ENCODE measurements around the gene MCTP2.
"Not testable (repeated sequence)": the region's sequence is repeated elsewhere in the genome, so short reads cannot be mapped to it uniquely, and the experiment has no call there.

The MCTP2 gene

DNA sequence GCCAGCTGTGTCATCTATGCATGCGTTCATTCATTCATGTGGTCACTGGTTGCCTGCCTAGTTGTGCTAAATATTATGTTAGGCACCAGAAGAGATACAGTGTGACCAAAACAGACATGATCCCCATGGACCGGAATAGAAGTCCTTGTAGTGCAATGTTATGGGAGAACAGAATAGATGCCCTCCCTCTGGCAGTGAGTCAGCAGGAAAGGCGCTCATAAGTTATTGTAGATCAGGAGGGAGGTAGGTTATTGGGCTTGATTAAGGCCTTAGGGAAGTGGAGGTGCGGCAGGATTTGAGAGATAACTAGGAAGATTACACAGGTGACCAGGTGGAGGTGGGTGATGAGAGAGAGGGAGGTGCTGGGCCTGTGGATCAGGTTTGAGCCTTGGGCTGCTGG is 5.2 kb downstream of the MCTP2 start:
- no peak for DNase-seq

DNA sequence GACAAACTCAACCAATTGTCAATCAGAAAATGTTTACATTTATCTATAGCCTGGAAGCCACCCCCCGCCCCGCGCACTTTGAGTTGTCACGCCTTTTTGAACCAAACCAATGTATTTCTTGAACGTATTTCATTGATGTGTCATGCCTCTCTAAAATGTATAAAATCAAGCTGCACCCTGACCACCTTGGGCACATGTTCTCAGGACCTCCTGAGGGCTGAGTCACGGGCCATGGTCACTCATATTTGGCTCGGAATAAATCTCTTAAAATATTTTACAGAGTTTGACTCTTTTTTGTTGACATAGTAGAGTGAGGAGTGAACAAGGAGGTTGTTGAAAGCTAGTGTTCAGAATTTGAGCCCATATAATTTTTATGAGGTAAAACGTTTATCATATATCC is 6.5 kb downstream of the MCTP2 start:
- no peak for DNase-seq

DNA sequence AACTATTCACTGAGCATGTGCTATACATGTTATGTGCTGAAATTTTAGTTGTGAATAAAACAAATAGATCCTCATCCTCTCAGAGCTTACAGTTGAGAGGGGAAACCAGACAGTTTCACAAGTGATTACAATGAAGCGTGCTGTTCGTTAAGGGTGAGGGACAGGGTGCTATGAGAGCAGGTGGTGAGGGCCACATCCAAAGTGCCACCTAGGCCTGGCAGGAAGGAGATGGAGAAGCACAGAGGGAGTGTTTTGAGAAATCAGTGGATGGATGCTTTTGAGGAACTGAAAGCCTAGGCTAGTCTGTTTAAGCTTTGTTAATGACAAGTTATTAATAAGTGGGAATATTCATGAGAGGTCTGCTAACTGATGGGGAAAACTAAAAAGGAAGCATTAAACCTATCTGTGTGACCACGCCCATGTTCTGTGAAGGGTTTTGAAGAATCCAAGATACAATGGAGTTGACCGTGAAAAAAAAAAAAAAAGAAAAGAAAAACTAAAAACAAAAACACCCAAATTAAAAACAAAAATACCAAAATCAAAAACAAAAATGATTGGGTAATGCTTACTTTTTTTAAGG is 7.3 kb downstream of the MCTP2 start:
- DNase-seq: no peak

DNA sequence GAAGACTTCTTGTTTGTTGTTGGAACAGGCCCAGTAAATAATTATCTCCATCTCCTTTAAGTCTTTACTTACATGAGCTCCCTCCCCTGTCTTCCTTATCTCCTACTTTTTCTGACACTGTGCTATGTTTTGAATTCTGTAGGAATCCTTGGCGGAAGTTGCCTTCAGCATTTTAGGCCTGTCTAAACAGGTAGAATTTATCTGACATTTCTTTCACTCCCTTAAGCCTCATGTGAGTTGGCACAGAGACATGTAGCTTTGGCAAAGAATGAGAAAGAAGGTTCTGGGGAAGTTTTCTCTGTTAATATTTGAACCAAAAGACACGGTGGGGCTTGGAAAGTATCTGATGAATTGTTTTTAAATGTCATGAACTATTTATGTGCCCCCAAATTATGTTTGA is 8.1 kb downstream of the MCTP2 start:
- DNase-seq: no peak

DNA sequence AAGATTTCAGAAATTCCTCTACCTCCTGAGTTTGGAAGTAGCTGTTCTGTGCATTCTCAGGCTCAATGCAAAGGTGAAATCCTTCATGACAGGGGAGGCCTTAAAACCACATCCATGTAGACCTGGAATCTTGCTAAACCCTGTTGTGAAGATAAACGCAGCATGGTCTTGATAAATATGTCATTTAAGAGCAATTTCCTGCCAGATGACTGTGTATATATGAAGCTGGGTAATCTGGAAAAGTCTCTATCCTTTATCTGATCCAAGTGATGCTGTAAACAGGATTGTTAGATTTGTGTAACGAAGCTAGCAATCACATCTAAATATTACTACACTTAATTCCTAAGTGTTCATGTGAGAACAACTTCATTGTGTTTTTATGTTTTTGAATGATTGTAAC is 9.1 kb downstream of the MCTP2 start:
- DNase-seq: no peak

DNA sequence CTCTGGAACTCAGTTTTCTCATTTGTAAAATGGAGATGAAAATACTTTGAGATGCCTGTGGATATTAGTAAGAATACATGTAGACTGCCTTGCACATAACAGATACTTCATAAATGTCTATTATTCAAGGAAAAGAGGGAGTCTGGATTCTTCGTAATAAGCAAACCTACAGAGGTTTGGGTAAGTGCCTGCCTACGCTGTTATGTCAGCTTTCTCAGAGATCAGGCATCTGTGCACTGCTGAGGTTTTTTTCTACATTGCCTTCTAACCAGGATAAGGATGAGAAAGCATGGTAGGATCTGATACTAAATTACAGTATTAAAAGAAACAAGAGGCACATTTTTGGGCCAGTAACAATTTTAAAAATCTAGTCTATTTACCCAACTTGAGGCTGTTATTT is 10.9 kb downstream of the MCTP2 start:
- DNase-seq: no peak

DNA sequence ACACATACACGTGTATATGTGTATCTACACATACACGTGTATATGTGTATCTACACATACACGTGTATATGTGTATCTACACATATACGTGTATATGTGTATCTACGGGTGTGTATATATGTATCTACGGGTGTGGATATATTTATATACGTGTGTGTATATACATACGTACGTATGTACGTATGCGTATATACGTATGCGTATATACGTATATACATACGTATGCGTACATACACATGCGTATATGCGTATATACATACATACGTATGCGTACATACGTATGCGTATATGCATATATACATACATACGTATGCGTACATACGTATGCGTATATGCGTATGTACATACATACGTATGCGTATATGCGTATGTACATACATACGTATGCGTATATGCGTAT is 11.6 kb downstream of the MCTP2 start:
- DNase-seq: not testable (repeated sequence)

DNA sequence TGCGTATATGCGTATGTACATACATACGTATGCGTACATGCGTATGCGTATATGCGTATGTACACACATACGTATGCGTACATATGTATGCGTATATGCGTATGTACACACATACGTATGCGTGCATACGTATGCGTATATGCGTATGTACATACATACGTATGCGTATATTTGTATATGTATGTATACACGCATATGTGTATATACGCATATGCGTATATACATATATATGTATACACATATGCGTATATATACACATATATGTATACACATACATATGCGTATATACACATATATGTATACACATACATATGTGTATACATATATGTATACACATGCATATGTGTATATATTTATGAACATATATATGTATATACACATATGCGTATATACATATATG is 12.1 kb downstream of the MCTP2 start:
- no peak for DNase-seq

DNA sequence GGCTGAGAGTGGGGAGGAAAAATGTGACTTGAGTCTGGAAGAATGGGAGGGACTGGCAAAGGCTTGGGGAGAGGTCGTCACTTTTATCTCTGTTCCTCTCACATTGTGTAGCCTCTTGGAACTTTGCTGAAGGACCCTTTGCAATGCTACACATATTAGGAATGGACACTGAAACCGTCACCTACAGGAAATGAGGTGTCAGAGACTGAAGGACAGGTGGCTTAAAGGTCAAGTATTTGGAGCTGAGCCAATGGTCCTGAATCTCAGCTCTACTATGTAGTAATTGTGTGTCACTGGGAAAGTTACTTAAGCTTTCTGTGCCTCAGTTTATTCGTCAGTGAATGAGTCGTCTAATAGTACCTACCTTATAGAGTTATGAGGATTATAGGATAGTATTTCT is 14.7 kb downstream of the MCTP2 start:
- DNase-seq: no peak

DNA sequence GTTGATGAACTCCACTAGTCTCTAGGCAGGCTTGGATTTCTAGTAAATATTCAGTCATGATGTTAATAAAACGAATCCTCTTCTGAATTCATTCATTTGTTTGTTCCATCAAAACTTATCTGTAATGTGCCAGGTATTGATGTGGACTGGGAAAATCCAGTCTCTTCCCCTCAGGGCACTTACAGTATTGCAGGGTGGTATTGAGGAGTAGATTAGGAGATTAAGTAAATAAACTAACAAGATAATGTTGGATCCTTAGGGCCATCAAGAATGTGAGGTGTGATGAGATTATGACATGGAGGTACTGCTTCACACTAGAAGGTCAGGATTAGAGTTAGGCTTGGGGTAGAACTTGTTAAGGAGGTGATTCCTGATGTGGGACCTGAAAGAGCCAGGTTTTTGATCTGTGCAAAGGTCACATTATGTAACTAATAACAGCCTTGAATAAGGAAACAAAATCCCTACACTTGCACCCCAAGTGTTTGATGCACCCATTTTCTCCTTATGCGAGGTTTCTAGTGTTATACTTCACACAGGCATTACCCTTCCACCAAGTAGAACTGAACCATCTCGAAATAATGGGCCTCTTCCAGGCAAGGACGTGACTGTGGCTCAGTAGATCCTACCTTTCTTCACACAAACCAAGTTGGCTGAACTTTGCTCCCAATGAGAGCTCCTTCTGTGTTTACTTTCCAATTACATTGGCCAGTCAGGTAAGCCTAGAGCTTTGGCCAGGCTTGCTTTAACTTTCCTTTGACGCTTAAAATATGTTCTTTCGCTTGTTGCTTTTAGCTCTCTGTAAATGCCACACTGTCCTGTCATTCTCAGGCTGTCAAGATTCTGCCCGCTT is 16.7 kb downstream of the MCTP2 start:
- no peak for DNase-seq

DNA sequence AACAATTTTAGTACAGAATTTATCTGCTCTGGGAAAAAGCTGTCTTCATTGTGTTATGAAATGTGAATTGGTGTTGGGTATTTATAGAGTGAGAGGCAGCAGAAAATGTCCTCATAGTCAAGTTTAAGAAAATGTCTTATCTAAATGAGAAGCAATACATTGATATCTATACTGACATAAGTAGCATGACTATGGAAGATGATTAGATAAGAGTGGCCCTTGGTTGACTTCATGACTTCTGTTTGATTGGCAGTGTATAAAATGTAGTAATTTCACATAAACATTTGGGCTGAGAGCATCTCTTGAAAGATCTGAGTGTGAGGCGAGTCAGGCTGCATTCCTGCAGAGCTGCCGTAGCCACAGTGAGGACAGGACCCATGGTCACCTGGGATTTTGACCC is 19.4 kb downstream of the MCTP2 start:
- DNase-seq: no peak

DNA sequence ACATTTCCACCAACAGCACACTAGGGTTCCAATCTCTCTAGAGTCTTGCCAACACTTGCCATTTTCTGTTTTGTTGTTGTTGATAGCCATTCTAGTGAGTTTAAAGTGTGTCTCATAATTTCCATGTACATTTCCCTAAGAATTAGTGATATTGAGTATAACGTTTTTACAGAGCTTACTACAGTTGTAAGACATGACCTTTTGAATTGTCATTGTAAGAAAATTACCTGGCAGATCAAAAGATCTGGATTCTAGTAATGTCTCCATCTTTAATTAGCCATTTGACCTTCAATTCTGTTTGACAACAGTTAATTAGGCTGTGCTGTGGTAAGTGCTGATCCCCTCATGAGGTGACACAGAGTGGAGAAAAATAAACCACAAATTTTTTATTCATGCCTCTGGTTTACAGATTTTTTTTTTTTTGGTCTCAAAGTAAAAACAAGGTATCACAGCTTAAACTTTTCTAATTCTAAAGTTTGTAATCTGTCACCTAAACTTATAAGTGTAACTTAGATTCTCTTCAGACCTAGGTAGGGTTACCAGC is 20.9 kb downstream of the MCTP2 start:
- DNase-seq: no peak

DNA sequence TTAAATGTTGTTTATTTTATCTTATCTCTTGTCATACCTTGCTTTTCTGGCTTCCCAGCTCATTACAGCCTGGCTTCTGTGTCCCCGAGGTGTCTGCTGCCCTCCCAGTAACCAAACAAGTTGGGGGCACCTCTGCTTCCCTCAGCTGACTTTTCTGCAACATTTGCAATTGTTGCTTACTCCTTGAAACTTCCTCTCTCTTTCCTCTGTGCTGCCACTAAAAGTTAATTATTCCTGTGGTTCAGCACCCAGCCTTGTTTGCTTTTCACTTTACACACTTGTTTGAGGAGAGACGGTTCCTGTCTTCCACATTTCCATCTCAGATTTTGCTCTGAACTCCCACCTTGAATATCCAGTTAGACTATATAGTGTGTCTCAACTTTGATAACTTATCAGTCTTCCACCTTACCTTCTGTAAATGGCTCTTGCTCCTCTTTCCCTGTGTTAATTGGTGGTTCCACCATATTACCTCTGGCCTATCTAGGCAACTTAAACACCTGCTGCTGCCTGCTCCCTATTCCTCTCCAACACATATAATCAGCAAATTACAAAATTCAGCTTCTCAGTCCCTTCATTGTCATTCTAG is 21.6 kb downstream of the MCTP2 start:
- no peak for DNase-seq

DNA sequence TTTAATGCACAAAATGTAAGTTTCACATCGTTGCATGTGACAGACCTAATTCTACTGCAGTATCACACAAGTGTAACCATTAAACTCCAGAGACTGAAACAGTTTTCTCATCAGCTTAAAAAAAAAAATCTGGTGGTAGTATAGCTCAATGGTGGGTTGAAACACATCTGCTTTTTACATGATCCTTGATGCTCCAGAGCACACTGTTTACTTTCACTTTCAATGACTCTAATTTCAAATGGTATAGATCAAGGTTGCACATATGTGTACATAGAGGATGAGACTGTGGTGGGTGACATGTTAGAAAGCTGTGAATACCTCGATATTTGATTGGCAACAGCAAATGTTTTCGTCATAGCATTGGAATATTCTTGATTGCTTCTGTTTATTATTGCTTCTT is 22.4 kb downstream of the MCTP2 start:
- no peak for DNase-seq

DNA sequence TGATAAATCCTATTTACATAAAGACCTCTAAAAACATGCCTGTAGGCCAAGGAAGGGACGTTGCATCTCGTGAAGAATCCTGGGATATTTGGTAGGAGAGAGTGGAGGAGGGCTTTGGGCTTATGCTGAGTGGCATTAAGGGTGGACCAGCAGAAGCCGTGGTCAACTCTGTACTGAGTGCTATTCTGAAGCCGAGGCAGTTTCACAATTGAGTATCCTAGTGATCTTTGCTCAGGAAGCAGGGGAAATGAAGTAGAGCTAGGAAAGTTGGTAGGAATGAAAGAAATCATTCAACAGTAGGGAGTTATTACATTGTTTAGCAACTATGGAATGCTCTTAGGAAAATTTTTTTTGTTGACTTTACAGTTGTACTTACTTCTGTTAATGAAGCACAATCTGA is 24.2 kb downstream of the MCTP2 start:
- DNase-seq: no peak

DNA sequence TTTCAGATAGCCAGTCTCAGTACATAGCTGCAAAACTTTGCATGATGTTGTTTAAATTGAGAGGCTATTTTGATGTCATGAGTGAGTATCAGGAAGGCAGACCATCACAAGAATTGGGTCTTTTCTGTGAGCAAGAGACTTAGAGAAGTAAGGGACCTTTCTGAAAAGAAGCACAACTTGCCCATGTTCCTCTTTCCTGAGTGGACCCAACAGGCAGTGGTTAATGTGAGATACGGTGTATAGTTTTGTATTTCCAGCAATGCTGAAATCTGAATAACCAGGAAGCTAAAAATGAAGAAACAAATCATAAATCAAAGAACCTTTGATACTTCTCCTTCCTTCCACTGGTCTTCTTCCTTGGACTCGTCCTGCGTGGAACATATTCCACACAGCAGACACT is 25.1 kb downstream of the MCTP2 start:
- DNase-seq: no peak

DNA sequence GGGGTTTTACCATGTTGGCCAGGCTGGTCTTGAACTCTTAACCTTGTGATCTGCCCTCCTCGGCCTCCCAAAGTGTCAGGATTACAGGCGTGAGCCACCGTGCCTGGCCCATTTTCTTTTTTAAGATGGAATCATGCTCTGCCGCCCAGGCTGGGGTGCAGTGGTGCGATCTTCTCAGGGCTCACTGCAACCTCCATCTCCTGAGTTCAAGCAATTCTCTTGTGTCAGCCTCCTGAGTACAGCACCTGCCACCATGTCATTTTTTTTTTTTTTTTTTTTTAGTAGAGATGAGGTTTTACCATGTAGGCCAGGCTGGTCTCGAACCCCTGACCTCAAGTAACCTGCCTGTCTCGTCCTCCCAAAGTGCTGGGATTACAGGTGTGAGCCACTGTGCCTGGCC is 26.4 kb downstream of the MCTP2 start:
- DNase-seq: not testable (repeated sequence)

DNA sequence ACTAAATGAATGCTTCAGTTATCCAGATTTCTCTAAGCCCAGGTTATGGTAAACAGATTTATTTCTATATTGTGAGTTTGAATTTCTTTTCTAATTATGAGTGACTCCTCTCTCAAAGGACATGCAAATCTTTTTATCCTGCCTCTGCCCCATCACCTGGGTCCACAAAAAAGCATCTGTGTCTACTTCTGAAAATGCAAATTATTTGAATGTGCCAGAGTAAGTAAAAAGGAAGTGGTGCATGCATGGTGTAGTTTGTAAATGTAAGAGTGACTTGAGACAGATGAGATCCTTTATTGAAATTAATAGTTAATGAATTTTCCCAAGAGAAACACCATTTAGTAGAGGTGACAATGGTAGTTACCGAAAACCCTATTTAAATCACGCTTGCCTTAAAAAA is 26.9 kb downstream of the MCTP2 start:
- no peak for DNase-seq

DNA sequence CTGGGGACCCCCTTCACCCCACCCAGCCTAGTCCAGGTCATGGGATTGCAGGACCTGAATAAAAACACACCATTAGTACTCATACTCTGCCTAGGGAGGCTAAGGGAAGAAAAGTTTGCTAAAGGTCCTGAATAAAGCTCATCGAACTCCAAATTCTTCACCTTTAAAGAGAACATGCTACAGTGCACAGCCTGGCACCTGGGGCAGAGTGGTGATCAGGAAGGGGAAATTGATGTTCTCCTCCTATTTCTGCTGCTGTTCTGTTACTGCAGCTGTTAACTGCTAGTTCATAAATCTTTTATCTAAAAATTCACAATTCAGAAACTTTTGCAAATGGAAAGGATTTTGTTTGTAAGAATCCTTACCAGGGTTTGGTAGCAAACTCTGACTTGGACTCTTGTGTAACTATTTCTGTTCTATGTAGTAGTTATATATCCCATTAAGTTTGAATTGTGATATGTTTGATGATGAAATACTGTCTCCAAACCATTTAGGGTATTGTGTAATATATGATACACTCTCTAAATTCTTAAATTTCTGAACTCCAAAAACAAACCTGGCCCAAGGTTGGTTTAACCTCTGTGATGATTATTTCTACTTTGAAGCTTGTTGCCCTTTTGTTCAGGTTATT is 27.9 kb downstream of the MCTP2 start:
- no peak for DNase-seq

DNA sequence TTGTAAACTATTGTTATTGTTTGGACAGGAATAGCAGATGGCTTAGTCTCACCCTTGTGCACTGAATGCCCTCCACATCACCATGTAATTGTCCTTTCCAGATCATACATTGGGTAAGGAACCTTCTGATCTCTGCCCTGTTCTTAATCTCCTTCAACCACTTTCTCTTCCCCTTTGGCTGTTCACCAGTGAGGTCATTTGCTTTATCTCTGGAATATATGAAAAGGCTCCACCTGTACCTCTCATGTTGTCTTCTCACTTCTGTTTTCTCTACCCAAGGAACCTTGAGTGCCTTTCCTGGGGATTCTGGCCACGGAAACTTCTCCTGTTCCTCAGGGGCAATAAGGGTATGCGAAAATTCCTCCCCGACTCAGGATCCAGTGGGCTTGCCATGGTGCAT is 28.5 kb downstream of the MCTP2 start:
- no peak for DNase-seq

DNA sequence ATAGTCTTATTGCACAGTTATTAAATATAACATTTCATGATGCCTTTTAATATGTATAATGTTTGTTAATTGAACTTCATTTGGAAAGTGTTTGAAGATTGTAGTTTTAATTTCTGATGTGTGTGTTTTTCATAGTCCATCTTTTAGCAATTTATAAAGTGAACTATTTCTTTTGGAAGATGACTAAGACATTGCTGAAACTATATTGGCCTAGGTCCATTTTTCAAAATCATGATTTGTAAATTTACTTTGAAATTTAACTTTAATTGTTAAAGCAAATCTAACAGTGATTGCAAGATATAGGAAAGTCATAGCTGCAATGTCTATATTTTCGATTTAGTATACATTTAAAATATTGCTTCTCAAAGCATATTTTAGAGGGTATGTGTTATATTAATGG is 30.8 kb downstream of the MCTP2 start:
- DNase-seq: no peak

DNA sequence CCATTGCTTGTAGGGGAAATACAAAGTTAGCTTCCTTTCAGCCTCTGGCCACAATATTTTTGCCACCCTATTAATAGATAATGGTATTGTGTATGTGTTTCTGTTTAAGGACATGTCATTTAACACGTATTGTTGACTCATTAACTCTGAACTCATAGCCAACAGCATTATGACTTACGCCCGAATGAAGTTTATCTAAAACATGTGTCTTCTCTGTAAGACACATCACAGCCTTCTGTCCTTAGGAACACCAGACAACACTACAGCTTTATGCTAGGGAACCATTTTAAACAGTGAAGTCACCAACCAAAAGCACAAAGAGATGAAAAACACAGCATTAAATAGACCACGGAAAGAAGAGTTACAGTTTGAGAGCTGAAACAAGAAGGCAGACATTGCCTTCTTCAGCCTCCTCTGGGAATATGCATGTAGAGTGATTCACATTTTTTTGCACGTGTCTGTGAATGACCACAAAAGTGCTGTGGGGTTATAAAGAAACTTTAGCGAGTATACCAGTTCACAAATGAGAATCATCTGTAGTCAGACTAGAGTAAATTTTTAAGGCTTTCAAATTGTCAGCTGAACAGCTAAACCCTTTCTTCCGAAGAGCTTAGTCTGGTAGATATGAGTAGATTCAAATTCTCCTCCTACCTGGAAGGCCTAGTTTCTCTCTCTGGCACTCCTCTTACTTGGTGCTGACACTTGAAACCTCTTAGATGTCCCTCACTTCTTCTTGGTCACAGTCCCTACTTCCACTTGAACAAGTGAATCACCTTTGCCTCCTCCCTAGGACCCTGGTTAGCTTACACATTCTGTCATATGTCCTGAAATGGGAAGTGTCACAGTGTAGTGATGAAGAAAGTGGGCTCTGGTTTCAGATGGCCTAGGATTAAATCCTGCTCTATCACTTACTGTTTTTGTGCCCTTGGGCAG is 32.2 kb downstream of the MCTP2 start:
- peak; percentile 88 for DNase-seq

Measured in fibroblast of skin of abdomen (primary cell).